ENCODE data around the gene KIF5B.
A peak's percentile ranks its signal among the peaks of the same experiment; 100 is the strongest.
"Not testable (repeated sequence)": the region's sequence is repeated elsewhere in the genome, so short reads cannot be mapped to it uniquely, and the experiment has no call there.

The KIF5B gene

GRCh38 chr10:32059472-32059871 is 3.2 kb upstream of the KIF5B start:
- no peak for DNase-seq

GRCh38 chr10:32057036-32057372 is 779 bp upstream of the KIF5B start:
- no peak for DNase-seq

- peak; percentile 86 for DNase-seq
Observed at GRCh38 chr10:32055478-32056135, 618 bp downstream of the KIF5B start.

- DNase-seq: no peak
Observed at GRCh38 chr10:32054094-32054493, 2.1 kb downstream of the KIF5B start.

GRCh38 chr10:32053392-32053791 is 2.8 kb downstream of the KIF5B start:
- not testable (repeated sequence) for DNase-seq

- no peak for DNase-seq
Observed at GRCh38 chr10:32051926-32052325, 4.3 kb downstream of the KIF5B start.

GRCh38 chr10:32050177-32050576 is 6.0 kb downstream of the KIF5B start:
- DNase-seq: no peak

GRCh38 chr10:32049113-32049512 is 7.1 kb downstream of the KIF5B start:
- DNase-seq: no peak

GRCh38 chr10:32048282-32048681 is 7.9 kb downstream of the KIF5B start:
- DNase-seq: no peak

GRCh38 chr10:32047881-32048280 is 8.3 kb downstream of the KIF5B start:
- no peak for DNase-seq

- DNase-seq: no peak
Observed at GRCh38 chr10:32046151-32046550, 10.1 kb downstream of the KIF5B start.

GRCh38 chr10:32042730-32043129 is 13.5 kb downstream of the KIF5B start:
- not testable (repeated sequence) for DNase-seq

GRCh38 chr10:32041290-32042028 is 14.8 kb downstream of the KIF5B start:
- DNase-seq: no peak

- DNase-seq: no peak
Observed at GRCh38 chr10:32039734-32040133, 16.5 kb downstream of the KIF5B start.

- no peak for DNase-seq
Observed at GRCh38 chr10:32038777-32039176, 17.4 kb downstream of the KIF5B start.

- DNase-seq: no peak
Observed at GRCh38 chr10:32036922-32037321, 19.3 kb downstream of the KIF5B start.

GRCh38 chr10:32035038-32035437 is 21.2 kb downstream of the KIF5B start:
- DNase-seq: no peak

GRCh38 chr10:32033171-32033570 is 23.1 kb downstream of the KIF5B start:
- DNase-seq: no peak

- DNase-seq: no peak
Observed at GRCh38 chr10:32031920-32032319, 24.3 kb downstream of the KIF5B start.

- no peak for DNase-seq
Observed at GRCh38 chr10:32031424-32031823, 24.8 kb downstream of the KIF5B start.

GRCh38 chr10:32028710-32029109 is 27.5 kb downstream of the KIF5B start:
- DNase-seq: no peak

GRCh38 chr10:32023264-32023663 is 33.0 kb downstream of the KIF5B start:
- DNase-seq: no peak

- DNase-seq: no peak
Observed at GRCh38 chr10:32017044-32017443, 39.2 kb downstream of the KIF5B start.

- DNase-seq: no peak
Observed at GRCh38 chr10:32015386-32015785, 40.8 kb downstream of the KIF5B start.

GRCh38 chr10:32007026-32007425 is 49.2 kb downstream of the KIF5B start:
- no peak for DNase-seq

Measured in right forelimb (tissue), 1 donor.